HEK293 (cell line): Measurements from ENCODE around the gene CECR2.

Source experiments
- CTCF ChIA-PET: fragments of 350-600 bp; formaldehyde crosslinking; extraction: SDS; loops from one replicate; lab custom pipeline; 2021; ENCODE audit warnings: antibody characterized with exemption; lab: Yijun Ruan, JAX
- POLR2A ChIA-PET: fragments of 300-600 bp; formaldehyde crosslinking; extraction: SDS; loops from one replicate; lab custom pipeline; 2020; ENCODE audit warnings: antibody characterized with exemption, inconsistent platforms; lab: Yijun Ruan, JAX
- H3K27ac ChIP-seq: fragments of 200-500 bp; sonication (Bioruptor generic); 2 replicates; pipeline ENCODE4 v1.5.1; 2014; ENCODE audit warnings: low read depth, low read length, control low read depth, inconsistent platforms; ENCODE audit errors: extremely low read depth
- H3K36me3 ChIP-seq, 2 experiments: fragments of 200-500 bp in 1 of 2; sonication (Bioruptor generic) in 1 of 2; 1 replicate in 1 of 2; 2 replicates in 1 of 2; pipeline ENCODE4 v1.5.1; 2014 to 2017; ENCODE audit warnings: inconsistent platforms in 2 of 2, low read length in 2 of 2; ENCODE audit not compliant: control insufficient read depth in 2 of 2, insufficient read depth in 1 of 2
- H3K4me1 ChIP-seq: fragments of 200-500 bp; sonication (Bioruptor generic); 2 replicates; pipeline ENCODE4 v1.5.1; 2014; ENCODE audit warnings: mild to moderate bottlenecking, low read length, inconsistent platforms; ENCODE audit not compliant: control insufficient read depth, insufficient read depth
- H3K4me3 ChIP-seq: 2 replicates; pipeline ENCODE4 v1.5.1; 2011; ENCODE audit warnings: low read depth, mild to moderate bottlenecking, control low read depth, low read length, moderate library complexity
- H3K9me3 ChIP-seq: fragments of 200-500 bp; sonication (Bioruptor generic); 2 replicates; pipeline ENCODE4 v1.5.1; 2014; ENCODE audit warnings: low read depth, low read length, inconsistent platforms; ENCODE audit not compliant: control insufficient read depth, insufficient read depth
- KLF1 ChIP-seq: fragments of 450-650 bp; formaldehyde crosslinking; IDR thresholded peaks from 2 replicates; pipeline ENCODE4 v1.5.1; 2016; ENCODE audit warnings: missing biosample characterization, missing genetic modification characterization
- KLF7 ChIP-seq: fragments of 450-650 bp; formaldehyde crosslinking; IDR thresholded peaks from 2 replicates; pipeline ENCODE4 v1.5.1; 2016; ENCODE audit warnings: missing biosample characterization, missing genetic modification characterization, borderline replicate concordance
- MZF1 ChIP-seq: fragments of 450-650 bp; formaldehyde crosslinking; IDR thresholded peaks from 2 replicates; pipeline ENCODE4 v1.5.1; 2017; ENCODE audit warnings: missing biosample characterization, missing genetic modification characterization, borderline replicate concordance
- SALL2 ChIP-seq: fragments of 450-650 bp; formaldehyde crosslinking; IDR thresholded peaks from 2 replicates; pipeline ENCODE4 v1.5.0; 2017; ENCODE audit warnings: missing biosample characterization, mild to moderate bottlenecking, missing genetic modification characterization, borderline replicate concordance
- SCRT2 ChIP-seq: fragments of 450-650 bp; formaldehyde crosslinking; IDR thresholded peaks from 2 replicates; pipeline ENCODE4 v1.5.1; 2016; ENCODE audit warnings: missing biosample characterization, missing genetic modification characterization
- SP7 ChIP-seq: fragments of 450-650 bp; formaldehyde crosslinking; IDR thresholded peaks from 2 replicates; pipeline ENCODE4 v1.5.1; 2016; ENCODE audit warnings: missing biosample characterization, missing genetic modification characterization
- ZBTB8A ChIP-seq: fragments of 450-650 bp; formaldehyde crosslinking; IDR thresholded peaks from 2 replicates; pipeline ENCODE4 v1.5.1; 2016; ENCODE audit warnings: missing biosample characterization, missing genetic modification characterization
- ZNF114 ChIP-seq: fragments of 450-650 bp; formaldehyde crosslinking; IDR thresholded peaks from 2 replicates; pipeline ENCODE4 v1.5.0; 2017; ENCODE audit warnings: missing biosample characterization, missing genetic modification characterization
- ZNF37A ChIP-seq: fragments of 450-650 bp; IDR thresholded peaks from 2 replicates; pipeline ENCODE4 v1.5.1; 2018; ENCODE audit warnings: missing biosample characterization, missing genetic modification characterization
- ZNF548 ChIP-seq: fragments of 450-650 bp; formaldehyde crosslinking; IDR thresholded peaks from 2 replicates; pipeline ENCODE4 v1.5.1; 2016; ENCODE audit warnings: missing biosample characterization, missing genetic modification characterization
- ZNF558 ChIP-seq: fragments of 450-650 bp; formaldehyde crosslinking; IDR thresholded peaks from 2 replicates; pipeline ENCODE4 v1.5.1; 2016; ENCODE audit warnings: missing biosample characterization, missing genetic modification characterization
- ZNF629 ChIP-seq: fragments of 450-650 bp; formaldehyde crosslinking; IDR thresholded peaks from 2 replicates; pipeline ENCODE4 v1.5.1; 2017; ENCODE audit warnings: missing biosample characterization, missing genetic modification characterization
- ZSCAN23 ChIP-seq: fragments of 450-650 bp; formaldehyde crosslinking; IDR thresholded peaks from 2 replicates; pipeline ENCODE4 v1.5.1; 2016; ENCODE audit warnings: missing biosample characterization, missing genetic modification characterization
- TF ChIP-seq, protein P1 (sequence below): fragments of 450-650 bp; formaldehyde crosslinking; IDR thresholded peaks from 2 replicates; pipeline ENCODE4 v1.5.1; 2017; ENCODE audit warnings: missing biosample characterization, missing genetic modification characterization
- TF ChIP-seq, protein P2 (sequence below): fragments of 450-650 bp; IDR thresholded peaks from 2 replicates; pipeline ENCODE4 v1.5.1; 2018; ENCODE audit warnings: missing biosample characterization, missing genetic modification characterization
- TF ChIP-seq, protein P3 (sequence below): fragments of 450-650 bp; formaldehyde crosslinking; IDR thresholded peaks from 2 replicates; pipeline ENCODE4 v1.5.1; 2016; ENCODE audit warnings: missing biosample characterization, missing genetic modification characterization
- TF ChIP-seq, protein P4 (sequence below): fragments of 450-650 bp; IDR thresholded peaks from 2 replicates; pipeline ENCODE4 v1.5.1; 2018; ENCODE audit warnings: missing biosample characterization, mild to moderate bottlenecking, missing genetic modification characterization
- TF ChIP-seq, protein P5 (sequence below): fragments of 450-650 bp; formaldehyde crosslinking; IDR thresholded peaks from 2 replicates; pipeline ENCODE4 v1.5.1; 2017; ENCODE audit warnings: missing biosample characterization, mild to moderate bottlenecking, missing genetic modification characterization, moderate library complexity
- TF ChIP-seq, protein P6 (sequence below): fragments of 450-650 bp; formaldehyde crosslinking; IDR thresholded peaks from 2 replicates; pipeline ENCODE4 v1.5.1; 2016; ENCODE audit warnings: missing biosample characterization, missing genetic modification characterization
- TF ChIP-seq, protein P7 (sequence below): fragments of 450-650 bp; formaldehyde crosslinking; IDR thresholded peaks from 2 replicates; pipeline ENCODE4 v1.5.1; 2016; ENCODE audit warnings: missing biosample characterization, missing genetic modification characterization
- TF ChIP-seq, protein P8 (sequence below): fragments of 450-650 bp; formaldehyde crosslinking; IDR thresholded peaks from 2 replicates; pipeline ENCODE4 v1.5.1; 2016; ENCODE audit warnings: missing biosample characterization, missing genetic modification characterization
- TF ChIP-seq, protein P9 (sequence below): fragments of 450-650 bp; formaldehyde crosslinking; IDR thresholded peaks from 2 replicates; pipeline ENCODE4 v1.5.1; 2017; ENCODE audit warnings: missing biosample characterization, missing genetic modification characterization

The CECR2 gene

DNA sequence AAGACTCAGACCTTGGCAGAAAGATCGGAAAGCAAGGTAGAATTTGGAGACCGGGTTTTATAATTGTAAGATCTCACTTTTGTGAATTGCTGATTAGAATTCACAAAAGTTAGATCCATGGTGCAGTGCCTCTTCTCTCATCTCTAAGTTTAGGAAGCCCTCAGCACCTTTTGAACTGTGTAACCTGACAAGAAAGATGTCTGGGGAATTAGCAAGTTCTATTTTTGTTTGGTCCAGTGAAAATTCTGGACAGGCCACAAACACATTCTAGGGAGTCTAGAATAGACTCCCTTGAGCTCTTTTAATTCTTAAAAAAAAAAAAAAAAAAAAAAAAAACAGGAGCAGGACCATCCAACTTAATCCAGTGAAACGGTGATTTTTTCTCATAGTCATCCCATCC lies 66.1 kb downstream of the CECR2 start (continued):
- TF ChIP-seq ZNF114 (tag by site-specific recombination) (no peak), ZSCAN23 (tag by site-specific recombination) (no peak), ZNF558 (tag by site-specific recombination) (no peak)
- TF ChIP-seq, protein P1, sequence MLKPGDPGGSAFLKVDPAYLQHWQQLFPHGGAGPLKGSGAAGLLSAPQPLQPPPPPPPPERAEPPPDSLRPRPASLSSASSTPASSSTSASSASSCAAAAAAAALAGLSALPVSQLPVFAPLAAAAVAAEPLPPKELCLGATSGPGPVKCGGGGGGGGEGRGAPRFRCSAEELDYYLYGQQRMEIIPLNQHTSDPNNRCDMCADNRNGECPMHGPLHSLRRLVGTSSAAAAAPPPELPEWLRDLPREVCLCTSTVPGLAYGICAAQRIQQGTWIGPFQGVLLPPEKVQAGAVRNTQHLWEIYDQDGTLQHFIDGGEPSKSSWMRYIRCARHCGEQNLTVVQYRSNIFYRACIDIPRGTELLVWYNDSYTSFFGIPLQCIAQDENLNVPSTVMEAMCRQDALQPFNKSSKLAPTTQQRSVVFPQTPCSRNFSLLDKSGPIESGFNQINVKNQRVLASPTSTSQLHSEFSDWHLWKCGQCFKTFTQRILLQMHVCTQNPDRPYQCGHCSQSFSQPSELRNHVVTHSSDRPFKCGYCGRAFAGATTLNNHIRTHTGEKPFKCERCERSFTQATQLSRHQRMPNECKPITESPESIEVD (tag by site-specific recombination): no peak
- TF ChIP-seq, protein P2, sequence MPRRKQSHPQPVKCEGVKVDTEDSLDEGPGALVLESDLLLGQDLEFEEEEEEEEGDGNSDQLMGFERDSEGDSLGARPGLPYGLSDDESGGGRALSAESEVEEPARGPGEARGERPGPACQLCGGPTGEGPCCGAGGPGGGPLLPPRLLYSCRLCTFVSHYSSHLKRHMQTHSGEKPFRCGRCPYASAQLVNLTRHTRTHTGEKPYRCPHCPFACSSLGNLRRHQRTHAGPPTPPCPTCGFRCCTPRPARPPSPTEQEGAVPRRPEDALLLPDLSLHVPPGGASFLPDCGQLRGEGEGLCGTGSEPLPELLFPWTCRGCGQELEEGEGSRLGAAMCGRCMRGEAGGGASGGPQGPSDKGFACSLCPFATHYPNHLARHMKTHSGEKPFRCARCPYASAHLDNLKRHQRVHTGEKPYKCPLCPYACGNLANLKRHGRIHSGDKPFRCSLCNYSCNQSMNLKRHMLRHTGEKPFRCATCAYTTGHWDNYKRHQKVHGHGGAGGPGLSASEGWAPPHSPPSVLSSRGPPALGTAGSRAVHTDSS: no peak
- TF ChIP-seq, protein P3, sequence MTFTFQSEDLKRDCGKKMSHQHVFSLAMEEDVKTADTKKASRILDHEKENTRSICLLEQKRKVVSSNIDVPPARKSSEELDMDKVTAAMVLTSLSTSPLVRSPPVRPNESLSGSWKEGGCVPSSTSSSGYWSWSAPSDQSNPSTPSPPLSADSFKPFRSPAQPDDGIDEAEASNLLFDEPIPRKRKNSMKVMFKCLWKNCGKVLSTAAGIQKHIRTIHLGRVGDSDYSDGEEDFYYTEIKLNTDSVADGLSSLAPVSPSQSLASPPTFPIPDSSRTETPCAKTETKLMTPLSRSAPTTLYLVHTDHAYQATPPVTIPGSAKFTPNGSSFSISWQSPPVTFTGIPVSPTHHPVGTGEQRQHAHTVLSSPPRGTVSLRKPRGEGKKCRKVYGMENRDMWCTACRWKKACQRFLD (tag by site-specific recombination): no peak
- TF ChIP-seq, protein P4, sequence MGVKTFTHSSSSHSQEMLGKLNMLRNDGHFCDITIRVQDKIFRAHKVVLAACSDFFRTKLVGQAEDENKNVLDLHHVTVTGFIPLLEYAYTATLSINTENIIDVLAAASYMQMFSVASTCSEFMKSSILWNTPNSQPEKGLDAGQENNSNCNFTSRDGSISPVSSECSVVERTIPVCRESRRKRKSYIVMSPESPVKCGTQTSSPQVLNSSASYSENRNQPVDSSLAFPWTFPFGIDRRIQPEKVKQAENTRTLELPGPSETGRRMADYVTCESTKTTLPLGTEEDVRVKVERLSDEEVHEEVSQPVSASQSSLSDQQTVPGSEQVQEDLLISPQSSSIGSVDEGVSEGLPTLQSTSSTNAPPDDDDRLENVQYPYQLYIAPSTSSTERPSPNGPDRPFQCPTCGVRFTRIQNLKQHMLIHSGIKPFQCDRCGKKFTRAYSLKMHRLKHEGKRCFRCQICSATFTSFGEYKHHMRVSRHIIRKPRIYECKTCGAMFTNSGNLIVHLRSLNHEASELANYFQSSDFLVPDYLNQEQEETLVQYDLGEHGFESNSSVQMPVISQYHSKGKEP (tag by site-specific recombination): no peak

DNA sequence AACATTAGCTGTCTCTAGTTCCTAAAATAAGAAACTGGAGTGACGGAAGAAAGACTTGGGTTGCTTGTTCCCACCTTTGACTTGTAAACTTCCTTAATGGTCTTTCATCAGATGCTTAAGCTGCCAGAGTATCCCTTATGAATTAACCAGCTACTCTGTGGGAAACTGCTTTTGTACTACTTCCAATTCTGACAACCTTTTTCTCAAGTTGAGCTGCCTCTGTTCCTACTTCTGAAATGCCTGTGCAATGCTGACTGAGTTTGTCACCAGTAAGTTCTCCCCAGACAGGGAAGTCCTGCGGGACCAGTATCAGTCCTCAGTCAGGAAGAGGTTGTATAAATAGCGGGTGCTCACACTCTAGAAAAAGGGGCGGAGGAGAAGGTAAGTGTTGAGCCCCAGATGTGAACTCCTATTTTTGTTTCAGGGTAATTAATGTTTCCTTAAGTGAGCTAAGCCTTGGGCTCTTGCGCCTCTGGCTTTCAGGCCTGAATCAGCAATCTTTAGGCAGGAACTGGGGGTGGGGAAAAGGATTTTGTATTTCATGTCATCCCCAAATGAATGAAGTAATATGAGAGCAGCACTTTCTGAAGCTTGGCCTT lies 67.2 kb downstream of the CECR2 start:
- ChIA-PET CTCF (interaction anchor here (0.9 to 2.0 kb wide), 6 partner anchors 8 to 265 kb away, joined by 3 to 10 read pairs (median 6); no protein-coding TSS in a partner anchor), POLR2A (interaction anchor here (0.7 kb wide), 1 partner anchor 66 kb away, joined by 3 read pairs; no protein-coding TSS in a partner anchor)
- Histone ChIP-seq H3K36me3 (no peaks in the 10 kb centered on the region), H3K9me3 (no peaks in the 10 kb centered on the region), H3K27ac (peak overlapping the region; percentile 52; the same call in 1 of the 2 replicates), H3K4me1 (peaks cover 24% of the 10 kb centered on the region), H3K4me3 (no peak overlapping the region)
- TF ChIP-seq KLF7 (no peak), ZNF548 (no peak), ZNF37A (no peak), ZNF629 (tag by site-specific recombination) (peak; percentile 49), SALL2 (tag by site-specific recombination) (no peak), SP7 (peak; percentile 42; the same call in 1 of the 2 replicates), ZNF558 (tag by site-specific recombination) (no peak), MZF1 (tag by site-specific recombination) (no peak), KLF1 (tag by site-specific recombination) (no peak), SCRT2 (tag by site-specific recombination) (no peak), ZBTB8A (peak; percentile 60; the same call in 1 of the 2 replicates)
- TF ChIP-seq, protein P5, sequence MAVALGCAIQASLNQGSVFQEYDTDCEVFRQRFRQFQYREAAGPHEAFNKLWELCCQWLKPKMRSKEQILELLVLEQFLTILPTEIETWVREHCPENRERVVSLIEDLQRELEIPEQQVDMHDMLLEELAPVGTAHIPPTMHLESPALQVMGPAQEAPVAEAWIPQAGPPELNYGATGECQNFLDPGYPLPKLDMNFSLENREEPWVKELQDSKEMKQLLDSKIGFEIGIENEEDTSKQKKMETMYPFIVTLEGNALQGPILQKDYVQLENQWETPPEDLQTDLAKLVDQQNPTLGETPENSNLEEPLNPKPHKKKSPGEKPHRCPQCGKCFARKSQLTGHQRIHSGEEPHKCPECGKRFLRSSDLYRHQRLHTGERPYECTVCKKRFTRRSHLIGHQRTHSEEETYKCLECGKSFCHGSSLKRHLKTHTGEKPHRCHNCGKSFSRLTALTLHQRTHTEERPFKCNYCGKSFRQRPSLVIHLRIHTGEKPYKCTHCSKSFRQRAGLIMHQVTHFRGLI: no peak
- TF ChIP-seq, protein P6, sequence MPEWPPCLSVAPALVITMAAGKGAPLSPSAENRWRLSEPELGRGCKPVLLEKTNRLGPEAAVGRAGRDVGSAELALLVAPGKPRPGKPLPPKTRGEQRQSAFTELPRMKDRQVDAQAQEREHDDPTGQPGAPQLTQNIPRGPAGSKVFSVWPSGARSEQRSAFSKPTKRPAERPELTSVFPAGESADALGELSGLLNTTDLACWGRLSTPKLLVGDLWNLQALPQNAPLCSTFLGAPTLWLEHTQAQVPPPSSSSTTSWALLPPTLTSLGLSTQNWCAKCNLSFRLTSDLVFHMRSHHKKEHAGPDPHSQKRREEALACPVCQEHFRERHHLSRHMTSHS (tag by site-specific recombination): no peak
- TF ChIP-seq, protein P7, sequence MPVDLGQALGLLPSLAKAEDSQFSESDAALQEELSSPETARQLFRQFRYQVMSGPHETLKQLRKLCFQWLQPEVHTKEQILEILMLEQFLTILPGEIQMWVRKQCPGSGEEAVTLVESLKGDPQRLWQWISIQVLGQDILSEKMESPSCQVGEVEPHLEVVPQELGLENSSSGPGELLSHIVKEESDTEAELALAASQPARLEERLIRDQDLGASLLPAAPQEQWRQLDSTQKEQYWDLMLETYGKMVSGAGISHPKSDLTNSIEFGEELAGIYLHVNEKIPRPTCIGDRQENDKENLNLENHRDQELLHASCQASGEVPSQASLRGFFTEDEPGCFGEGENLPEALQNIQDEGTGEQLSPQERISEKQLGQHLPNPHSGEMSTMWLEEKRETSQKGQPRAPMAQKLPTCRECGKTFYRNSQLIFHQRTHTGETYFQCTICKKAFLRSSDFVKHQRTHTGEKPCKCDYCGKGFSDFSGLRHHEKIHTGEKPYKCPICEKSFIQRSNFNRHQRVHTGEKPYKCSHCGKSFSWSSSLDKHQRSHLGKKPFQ (tag by site-specific recombination): peak; percentile 86
- TF ChIP-seq, protein P8, sequence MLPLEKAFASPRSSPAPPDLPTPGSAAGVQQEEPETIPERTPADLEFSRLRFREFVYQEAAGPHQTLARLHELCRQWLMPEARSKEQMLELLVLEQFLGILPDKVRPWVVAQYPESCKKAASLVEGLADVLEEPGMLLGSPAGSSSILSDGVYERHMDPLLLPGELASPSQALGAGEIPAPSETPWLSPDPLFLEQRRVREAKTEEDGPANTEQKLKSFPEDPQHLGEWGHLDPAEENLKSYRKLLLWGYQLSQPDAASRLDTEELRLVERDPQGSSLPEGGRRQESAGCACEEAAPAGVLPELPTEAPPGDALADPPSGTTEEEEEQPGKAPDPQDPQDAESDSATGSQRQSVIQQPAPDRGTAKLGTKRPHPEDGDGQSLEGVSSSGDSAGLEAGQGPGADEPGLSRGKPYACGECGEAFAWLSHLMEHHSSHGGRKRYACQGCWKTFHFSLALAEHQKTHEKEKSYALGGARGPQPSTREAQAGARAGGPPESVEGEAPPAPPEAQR (tag by site-specific recombination): no peak
- TF ChIP-seq, protein P9, sequence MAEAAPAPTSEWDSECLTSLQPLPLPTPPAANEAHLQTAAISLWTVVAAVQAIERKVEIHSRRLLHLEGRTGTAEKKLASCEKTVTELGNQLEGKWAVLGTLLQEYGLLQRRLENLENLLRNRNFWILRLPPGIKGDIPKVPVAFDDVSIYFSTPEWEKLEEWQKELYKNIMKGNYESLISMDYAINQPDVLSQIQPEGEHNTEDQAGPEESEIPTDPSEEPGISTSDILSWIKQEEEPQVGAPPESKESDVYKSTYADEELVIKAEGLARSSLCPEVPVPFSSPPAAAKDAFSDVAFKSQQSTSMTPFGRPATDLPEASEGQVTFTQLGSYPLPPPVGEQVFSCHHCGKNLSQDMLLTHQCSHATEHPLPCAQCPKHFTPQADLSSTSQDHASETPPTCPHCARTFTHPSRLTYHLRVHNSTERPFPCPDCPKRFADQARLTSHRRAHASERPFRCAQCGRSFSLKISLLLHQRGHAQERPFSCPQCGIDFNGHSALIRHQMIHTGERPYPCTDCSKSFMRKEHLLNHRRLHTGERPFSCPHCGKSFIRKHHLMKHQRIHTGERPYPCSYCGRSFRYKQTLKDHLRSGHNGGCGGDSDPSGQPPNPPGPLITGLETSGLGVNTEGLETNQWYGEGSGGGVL (tag by site-specific recombination): no peak
